ENCODE data around the gene KDM3A.

The KDM3A gene

DNA sequence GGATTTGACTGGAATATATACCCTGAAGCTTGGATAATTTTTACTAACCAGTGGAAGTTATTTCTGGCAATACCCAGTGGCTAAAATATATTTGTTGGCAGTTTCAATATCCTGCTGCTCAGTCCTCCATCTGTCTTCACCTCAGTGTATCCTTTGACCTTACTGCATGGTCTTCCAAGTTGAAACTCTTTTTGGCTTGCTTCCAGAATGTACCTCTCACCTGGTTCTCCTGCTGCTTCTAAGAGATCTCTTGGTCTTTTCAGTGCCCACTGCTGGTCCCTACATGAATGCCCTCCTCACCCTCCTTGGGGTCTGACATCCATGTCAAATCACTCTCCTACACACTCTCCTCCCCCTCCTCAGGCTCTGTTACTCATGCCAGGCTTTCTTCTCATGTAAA lies 4.8 kb upstream of the KDM3A start:
- DNase-seq, result no peak

DNA sequence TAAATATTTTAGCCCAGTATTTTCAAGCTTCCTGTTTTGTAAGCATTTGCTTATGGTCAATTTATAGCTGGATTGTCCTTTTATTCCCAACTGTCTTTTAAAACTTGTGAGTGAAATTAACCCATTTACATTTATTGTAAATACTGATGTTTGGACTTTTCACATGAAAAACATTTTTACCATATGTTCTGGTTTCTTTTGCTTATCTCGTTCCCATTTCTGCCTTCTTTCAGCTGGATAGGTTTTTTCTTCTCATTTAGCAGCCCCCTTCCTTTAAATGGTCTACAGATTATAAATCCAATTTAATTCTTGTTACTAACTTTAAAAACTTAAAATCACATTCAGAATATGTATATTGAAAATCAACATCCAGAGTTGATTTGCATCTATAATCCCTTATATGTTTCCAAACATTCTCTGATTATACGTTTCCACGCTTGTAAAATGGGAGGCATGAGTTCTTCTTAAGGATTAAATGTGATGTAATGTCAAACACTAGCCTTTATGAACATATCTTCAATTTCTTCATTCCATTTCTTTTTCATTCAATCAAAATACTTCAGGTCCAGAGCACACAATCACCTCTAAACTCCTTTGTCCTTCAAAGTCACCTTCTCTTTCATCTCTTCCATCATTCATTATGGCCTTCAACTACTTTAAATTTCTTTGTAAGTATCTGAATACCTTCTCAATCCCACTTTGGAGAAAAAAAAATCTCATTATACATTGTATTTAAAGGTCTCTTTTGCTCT lies 1.1 kb upstream of the KDM3A start:
- DNase-seq, result no peak

DNA sequence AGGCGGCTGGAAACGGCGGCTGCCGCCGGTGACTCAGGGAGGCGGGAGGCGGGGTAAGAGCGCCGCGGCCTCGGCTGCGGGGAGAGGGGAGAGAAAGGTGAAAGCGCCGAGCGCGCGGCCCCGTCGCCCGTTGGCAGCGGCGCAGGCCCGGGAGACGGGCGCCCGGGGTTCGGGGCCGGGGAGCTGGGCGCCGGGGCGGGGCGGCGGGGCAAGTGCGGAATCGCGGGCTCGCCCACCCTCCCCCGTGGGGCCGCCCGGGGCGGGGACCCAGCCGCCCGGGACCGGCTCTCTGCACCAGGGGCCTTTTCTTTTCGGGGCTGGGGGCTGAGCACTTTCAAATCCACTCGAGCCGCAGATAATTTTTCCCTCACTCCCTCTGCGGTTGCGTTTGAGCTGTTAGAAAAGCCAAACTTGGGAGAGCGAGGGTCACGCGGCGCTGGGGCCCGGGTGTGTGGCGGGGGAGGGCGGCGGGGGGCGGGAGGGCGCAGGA lies 266 bp downstream of the KDM3A start:
- DNase-seq, result no peak

DNA sequence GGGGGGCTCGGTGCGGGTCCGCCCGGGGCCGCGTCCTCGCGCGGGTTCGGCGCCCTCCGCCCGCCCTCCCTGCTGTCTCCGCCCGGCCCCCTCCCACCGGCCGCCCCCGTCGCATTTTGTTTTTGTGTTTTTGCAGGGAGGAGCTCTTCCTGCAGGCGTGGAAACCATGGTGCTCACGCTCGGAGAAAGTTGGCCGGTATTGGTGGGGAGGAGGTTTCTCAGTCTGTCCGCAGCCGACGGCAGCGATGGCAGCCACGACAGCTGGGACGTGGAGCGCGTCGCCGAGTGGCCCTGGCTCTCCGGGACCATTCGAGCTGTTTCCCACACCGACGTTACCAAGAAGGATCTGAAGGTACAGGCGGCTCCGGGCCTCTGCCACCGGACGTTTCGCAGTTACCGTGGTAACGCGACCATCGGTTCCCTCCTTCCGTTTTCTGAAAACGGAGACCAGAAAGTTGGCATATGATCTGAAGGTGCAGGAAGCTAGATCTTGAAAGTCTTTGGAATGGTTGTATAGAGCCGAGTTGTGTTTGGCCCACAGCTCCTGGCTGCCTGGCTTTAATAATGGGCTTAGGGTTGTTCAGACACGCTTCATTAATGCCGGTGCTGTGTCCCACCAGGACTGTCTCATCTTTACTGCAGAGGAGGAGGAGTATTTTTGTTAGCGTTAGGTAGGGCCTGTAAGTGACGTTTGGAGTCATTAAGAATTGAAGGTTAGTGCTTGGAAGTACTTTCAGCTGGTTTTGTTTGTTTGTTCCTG lies 891 bp downstream of the KDM3A start:
- no peak for DNase-seq

DNA sequence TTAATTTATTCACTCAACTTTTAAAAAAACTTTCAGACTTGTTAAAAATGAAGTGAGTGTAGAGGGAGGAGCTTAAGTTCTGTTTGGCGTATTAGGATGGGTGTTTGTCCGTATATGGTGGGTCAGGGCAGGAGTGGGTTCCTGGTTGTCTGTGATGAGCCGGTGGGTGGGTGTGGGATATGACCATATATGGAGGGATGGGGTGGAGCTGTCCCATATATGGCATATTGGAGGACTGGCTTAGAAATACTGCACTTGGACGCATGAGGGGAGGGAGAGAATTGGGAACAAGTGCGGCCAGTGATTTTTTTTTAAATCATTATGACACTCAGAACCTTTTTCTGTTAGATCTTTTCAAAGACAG lies 1.5 kb downstream of the KDM3A start:
- DNase-seq, result peak; percentile 26

DNA sequence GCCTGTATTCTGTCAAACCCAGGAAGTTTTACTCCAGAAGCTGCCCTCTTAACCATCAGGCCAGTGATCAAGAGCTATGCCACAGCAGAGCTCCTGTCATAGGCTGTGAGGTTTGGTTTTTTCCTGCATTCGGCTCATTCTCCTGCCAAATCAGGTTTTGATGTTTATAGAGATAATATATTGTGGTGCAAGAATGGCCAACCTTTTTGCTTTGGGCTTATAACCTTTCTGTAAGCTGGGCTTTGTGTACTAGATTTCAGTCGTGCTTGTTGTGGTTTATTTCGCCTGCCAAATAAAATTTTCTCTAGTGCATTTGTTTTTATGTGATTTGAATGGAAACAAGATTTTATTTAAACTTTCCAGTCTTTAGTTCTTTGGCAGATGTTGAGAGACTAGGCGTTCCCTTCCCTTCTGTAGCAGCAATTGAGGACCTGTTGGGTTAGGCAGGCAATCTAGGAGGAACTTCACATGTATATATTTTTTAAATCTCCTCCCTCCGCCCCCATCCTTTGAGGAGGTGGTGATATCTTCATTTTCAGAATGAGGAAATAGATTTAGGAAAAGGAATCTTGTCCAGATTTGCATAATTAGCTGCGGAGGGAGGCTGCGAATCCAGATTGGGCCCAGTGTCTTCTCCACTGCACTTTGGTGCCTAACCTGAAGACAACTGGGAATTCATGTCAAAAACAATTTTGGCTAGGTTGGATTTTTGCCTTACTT lies 2.6 kb downstream of the KDM3A start:
- no peak for DNase-seq

DNA sequence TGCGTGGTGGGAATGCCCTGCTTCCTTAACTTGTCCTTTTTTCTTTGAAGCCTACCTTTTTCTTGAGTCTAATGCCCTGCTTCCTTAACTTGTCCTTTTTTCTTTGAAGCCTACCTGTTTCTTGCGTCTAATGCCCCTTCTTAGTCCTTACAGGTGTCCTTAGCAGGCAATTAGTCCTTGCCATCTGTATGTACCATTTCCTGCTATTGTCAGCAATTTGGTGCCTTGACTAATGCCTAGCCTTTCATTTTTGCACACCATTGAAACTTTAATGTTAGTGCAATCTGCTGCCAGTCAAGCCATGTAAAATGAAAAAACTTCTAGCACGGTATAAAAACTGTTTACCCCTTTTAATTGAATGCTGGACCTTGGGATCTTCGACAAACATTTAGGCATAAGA lies 4.3 kb downstream of the KDM3A start:
- DNase-seq, result no peak

DNA sequence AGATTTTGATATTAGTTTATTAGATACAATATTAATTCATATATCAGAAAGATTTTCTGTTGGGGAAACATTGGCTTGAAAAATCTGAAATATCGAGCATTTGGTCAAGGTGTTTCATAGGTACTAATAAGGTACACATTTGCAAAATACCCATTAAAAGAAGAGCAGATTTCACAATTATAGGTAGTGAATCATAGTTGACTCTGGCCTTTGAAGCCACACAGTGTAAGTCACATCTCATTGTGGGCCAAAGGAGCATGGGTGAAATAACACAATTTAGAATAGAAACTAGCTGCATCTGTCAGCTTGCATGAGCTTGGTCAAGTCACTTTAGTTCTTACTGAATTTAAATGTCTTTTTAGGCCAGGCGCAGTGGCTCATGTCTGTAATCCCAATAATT lies 4.9 kb downstream of the KDM3A start:
- DNase-seq, result no peak

DNA sequence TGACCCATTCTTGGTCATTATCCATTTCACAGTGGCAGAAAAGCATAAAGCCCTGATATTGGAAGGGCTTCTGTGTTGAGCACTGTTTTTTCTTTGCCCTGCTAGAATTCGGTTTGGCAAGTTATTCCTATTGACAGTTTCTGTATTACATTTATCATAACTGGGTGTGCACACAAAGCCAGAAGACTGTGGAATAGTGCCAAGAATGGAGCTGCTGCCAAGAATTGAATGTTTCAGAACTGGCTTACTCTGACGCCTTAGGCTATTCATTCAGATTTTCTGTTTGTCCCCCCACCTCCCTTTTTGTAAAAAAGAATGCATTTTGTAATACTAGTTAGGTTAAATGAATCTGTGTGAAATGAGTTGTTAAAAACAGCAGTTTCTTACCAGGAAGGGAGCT lies 12.7 kb downstream of the KDM3A start:
- no peak for DNase-seq

DNA sequence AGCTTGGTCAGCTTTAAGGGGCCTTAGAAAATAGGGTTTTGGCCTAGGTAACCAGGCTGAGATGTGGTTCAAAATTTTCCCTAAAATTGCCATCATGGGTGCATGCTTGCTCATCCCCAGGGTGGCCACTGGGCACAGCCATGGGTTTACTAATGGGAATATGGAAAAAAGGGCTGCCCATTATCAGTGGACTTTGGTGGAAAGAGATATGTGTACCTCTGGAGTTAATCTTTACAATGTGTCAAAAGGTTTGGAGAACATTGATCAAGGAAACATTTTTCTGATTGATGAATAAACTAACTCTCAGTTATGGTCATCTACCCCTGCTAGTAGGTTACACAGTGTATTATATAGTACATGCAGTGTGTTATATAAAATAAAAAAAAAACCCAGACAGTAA lies 13.1 kb downstream of the KDM3A start:
- DNase-seq, result no peak

DNA sequence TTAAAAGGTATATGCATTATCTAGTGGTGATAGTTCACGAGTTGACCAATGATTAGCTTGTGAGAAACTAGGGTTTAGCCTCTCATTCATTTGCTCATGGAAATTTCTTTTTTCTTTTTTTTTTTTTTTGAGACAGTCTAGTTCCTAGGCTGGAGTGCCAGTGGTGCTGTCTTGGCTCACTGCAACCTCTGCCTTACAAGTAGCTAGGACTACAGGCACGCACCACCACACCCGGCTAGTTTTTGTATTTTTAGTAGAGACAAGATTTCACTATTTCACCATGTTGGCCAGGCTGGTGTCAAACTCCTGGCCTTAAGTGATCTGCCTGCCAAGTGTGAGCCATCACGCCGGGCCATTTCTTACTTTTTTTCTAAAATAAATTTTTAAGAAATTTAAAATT lies 14.0 kb downstream of the KDM3A start:
- no peak for DNase-seq

DNA sequence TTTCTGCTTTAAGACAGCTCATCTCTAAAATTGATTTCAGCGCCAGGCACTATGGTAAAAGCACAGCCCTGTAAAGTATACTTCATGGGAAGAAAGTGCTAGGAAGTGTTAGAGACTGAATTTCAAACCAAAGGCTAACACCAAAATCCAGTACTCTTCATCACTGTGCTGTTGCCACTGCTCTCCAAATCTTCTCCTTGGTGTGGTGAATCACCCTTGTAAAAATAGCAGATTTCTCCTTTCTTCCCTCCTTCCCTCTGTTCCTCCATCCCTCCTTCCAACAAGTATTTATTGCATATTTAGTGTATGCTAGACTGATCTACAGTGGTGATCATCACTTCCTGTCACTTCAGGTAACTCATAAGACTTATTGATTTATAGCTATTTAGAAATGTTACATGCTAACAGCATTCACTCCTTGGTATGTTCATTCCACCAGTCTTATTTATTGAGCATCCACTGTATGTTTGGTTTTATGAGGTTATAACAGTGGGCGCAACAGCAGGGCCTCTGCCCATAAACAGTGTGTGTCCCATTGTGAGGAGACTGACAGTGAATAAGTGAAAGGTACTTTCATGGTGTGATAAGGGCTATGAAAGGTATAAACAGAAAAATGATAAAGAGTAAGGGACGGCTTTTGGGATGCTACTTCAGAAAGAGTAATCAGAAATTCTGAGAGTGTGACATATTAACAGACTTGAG lies 20.0 kb downstream of the KDM3A start:
- DNase-seq, result no peak

DNA sequence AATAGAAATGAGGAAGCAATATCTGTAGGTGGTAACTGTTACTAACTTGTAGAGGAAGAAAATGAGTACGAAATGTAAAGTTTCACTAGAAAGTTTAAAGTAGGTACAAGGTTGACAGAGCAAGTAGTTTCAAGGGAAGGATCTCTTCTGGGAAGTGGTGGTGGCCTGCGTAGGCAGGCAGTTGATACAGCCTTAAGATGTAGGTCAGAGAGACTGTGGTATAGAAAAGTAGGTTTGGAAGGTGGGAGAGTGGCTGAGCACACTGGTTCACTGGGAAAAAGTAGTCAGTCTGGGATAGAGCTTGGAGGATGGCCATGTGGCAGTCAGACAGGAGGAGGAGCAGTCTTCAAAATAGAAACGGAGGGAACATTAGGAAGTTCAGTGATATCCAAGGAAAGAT lies 23.5 kb downstream of the KDM3A start:
- no peak for DNase-seq

DNA sequence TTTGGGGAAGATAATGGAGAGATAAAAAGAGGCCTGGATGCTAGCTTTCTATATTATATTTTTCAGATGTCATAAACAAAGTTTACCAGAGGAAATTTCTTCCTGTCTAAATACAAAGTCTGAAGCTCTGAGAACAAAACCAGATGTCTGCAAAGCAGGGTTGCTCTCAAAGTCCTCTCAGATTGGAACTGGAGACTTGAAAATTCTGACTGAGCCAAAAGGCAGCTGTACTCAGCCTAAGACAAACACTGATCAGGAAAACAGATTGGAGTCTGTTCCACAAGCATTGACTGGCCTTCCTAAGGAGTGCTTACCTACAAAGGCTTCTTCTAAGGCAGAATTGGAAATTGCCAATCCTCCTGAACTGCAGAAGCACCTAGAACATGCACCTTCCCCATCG lies 25.1 kb downstream of the KDM3A start:
- DNase-seq, result no peak

DNA sequence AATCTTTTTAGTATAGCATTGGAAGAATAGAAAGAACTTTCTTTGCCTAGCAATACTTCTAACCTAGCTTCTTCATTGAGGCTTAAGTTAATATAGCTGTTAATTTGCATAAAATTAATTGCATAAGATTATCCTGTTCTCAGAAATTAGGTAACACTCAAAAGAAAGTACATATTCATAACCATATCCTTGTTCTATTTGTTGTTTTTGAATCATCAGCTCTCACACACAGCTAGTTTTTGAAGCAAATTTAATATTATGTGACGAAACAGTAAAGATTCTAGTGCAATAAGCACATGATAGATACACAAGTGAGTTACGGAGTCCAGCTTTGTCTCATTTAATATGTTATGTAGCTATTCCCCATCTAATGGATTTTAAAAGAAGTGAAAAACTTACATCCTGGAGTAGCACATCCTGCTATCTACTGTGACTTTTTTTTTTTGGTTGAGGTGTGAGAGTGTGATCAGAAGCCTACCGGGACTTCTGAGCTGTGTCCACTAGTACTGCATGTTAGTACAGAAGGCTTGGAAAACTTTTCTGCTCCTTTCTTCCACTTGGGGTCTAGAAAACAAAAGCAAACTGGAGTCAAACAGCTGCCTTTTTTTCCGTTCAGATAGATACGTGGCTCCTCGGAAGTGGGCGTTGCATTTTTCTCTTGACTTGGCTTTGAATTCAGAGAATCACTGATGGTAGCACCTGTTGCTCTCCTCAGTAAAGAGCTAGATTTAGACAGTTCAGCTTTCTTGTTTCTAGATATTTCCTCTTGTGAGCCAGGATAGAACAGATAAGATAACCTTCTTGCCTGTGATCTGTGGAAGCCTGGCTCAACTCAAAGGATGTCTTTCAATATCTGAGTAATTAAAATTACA lies 27.2 kb downstream of the KDM3A start:
- no peak for DNase-seq

DNA sequence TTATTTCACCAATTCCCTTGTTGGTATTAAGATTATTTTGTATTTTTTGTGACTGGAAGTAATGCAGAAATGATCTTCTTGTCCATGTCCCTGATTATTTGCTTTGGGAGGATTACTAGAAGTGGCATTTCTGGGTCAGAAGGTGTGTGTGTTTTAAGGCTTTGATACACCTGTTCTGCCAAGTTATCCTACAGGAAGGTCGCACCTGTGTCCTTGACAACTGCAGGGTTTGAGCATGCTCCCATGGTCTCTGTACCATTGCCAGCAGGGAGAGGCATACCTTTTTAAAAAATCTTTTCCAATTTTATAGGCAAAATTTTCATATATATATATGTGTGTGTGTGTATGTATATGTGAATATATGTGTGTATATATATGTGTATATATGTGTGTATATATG lies 29.7 kb downstream of the KDM3A start:
- no peak for DNase-seq

DNA sequence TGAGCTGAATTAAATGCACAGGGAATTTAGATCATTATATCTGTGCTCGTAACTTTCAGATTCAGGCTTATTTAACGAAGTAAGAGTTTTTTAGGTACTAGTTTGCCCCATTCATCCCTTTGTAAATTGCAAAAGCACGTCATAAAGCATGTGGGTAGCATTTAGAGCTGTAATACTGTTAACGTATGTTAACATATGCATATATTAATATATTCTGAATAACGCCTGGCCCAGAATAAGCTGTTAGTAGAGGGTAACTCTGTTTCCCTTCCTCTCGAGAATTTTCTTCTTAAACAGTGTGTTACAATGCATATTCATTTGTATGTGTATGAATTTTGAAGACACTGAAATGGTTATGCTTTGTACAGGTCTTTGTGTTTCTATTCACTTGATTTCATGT lies 30.5 kb downstream of the KDM3A start:
- DNase-seq, result no peak

DNA sequence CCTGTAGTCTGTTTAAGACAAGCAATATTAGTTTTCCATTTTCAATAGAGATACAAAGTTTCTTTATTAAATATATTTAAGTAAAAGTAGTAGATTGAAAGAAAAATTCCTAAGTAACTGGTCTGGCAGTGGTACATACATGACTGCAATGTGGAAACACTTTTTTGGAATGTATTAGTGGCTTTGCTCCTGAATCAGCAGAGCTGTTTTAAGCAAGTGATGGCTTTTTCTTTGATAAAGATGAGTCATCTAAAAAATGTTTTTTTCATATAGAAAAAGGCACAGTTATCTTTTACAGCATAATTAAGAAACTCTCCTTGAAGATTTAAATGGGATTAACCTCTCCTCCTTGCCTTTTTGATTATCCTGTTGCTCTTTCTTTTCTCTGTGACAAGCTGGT lies 34.9 kb downstream of the KDM3A start:
- DNase-seq, result no peak

DNA sequence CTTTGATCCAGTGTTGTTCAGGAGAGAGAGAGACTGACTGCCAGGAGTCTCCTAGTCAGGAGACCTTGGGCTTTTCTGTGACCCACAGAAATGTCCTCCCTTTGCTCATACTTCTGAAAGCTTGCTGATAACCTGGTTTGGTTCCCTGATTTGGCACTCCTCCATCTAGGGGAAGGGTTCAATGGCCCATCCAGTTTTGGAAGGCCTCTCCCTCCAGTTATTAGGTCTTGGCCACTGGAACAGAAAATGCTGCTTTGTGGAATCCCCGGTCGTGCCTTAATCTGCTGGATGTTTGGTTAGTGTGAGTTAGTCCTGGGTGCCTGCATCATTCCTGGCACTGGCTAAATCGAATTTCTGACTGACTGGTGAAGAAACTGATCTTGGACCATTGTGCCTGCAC lies 35.7 kb downstream of the KDM3A start:
- no peak for DNase-seq

DNA sequence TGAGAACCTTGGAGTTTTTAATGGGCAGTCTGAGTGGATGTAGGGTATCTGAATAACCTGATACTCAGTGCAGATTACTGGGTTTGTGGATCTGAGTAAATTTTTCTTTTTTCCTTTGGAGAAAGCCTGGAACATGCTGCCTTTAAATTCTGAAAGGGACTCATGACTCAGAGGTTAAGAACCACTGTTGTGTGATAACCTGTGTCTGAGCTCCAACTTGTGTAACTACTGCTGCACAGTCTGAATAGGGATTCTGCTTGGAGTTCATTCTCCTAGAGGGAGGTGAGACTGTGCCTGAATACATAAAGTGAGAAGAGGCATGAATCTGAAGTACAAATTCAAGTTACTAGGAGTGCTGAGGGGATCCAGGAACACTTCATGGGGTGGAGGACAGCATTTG lies 36.2 kb downstream of the KDM3A start:
- DNase-seq, result no peak

DNA sequence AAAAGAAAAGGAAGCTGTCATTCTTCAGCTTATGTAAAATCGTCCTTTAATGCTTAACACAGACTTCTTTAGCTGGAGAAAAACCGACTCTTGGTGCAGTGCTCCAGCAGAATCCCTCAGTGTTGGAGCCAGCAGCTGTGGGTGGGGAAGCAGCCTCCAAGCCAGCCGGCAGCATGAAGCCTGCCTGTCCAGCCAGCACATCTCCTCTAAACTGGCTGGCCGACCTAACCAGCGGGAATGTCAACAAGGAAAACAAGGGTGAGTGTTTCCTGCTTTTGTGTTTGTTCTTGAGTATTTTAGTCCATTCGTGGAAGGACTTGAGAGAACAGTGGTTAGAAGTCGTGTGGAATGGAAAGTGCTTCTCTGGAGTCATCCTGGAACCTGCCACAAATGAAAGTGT lies 38.9 kb downstream of the KDM3A start:
- no peak for DNase-seq

DNA sequence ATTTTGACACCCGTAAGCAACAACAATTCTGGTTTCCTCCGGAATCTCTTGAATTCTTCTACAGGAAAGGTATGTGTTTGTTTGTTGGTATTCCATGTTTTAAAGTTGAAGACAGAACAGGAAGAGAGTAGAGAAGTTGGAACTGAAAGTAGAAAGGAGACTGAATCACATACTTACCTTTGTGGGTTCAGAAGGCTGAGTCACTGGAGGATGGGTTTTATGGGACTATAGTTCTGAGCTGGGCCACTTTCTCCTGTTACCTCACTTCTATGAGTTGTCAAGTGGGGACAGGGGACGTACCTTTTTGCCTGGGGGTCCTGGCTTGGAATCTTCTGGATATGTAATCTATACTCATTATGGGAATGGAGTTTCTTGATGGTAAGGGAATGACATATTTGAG lies 40.9 kb downstream of the KDM3A start:
- DNase-seq, result no peak

Data from SHP77 treated with DMSO at 0.1 percent for 48 hours (cell line).